Activated CD4-positive, alpha-beta T cell treated with anti-CD3 and anti-CD28 coated beads, Interleukin-2, amount 50 U/mL, for 16 hours (primary cell): Measurements from ENCODE around the gene BEST1.
A peak's percentile ranks its signal among the peaks of the same experiment; 100 is the strongest.
"Not testable (repeated sequence)": the region's sequence is repeated elsewhere in the genome, so short reads cannot be mapped to it uniquely, and the experiment has no call there.

Experiments
- DNase-seq: peaks from one replicate; pipeline ENCODE4 v3.0.0-alpha.2; 2020

Gene BEST1

DNA sequence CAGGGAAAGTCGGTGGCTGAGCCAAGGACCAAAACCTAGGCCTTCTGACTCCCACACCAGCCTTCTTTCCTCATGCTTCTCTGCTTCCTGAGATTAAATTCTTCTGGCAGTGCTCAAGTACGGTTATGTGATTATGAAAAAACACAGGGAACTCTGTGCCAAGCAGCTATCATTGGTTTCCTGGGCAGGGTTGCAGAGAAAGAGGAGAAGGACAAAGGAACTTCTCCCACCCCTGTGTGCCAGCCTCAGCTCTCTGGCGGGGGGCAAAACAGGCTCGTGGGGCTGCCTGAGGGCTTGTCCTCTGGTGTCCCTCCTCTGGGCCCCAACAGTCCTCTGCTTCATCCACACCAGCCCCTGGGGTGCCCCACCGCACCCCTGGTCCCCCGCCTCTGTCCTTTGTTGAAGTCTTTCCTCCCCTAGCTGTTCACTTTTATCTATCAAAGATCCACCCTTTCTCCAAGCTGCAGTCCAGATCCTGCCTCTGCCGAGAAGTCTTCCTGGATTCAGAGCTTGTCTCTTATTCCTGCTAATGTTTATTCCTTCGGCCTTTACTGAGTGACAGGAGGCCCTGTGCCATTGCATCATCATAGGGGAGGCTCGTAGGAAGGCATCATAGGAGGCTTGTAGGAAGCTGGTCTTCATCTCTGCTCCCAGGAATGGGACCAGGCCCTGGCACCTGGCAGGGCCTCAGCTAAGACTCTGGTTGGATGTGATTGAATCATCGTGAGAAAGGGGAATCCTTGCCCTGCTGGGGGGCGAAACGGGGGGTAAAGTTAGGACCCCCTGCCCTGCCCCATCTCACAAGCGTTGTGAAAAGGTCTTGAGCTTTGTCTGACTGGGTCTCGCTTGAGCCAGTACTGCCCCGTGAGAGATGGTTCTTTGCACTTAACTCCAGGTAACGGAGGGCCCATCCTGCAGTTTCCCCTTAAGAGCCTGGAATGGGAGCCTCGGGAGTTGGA is 28.8 kb downstream of the BEST1 start:
- no peak for DNase-seq

DNA sequence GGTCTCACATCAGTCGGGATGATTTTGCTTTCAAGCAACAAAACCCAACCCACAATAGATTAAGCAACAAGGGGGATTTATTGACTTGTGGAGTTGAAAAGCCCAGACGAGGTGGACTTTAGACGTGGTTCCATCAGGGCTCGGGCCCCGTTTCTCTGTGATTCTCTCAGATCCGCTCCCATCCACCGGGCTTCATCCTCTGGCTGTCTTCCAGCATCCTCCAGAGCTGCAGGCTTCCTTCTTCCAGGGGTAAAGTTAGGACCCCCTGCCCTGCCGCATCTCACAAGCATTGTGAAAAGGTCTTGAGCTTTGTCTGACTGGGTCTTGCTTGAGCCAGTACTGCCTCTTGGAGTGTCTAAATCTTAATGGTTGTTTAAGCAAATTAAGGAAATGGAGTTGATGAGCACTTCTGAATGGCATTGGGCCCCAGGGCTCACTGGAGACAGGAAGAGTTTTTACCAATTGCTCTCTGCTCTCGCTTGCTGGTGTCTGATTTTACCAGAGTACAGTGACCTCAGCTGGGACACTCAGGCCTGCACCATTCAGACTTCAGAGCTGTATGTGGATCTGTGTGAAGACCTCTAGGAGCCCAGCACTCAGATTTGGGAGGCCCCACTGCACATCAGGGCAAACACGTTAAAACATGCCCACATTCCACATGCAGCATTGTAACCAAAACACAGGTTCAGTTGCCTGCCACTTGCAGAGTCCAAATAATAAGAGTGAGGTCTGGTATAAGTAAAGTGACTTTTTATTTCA is 30.8 kb downstream of the BEST1 start:
- DNase-seq = no peak

DNA sequence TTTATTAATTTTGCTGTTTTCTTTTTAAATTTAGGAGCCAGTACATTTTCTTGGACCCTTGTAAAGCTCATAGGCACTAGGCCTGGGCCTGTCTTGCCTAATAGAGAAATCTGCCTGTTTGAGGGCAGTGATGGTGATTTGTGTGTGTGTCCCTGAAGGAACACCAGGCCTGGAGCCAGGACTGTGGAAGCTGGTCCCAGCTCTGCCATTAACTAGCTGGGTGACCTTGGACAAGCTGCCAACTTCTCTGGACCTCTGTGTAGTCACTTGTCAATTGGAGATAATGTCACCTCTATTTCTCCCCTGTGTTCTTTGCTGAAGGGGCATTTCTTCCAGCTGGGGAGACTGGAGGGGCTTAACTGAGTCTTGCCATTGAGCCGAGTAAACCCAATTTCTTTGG is 33.3 kb downstream of the BEST1 start:
- DNase-seq = no peak

DNA sequence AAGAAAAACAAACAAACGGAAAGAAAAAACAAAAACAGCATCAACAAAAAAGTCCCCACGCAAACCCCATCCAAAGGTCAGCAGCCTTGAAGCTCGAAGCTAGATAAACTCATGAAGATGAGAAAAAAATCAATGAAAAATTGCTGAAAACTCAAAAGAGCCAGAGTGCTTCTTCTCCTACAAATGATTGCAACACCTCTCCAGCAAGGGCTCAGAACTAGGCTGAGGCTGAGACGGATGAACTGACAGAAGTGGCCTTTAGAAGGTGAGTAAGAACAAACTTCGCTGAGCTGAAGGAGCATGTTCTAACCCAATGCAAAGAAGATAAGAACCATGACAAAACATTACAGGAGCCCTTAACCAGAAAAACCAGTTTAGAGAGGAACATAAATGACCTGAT is 35.7 kb downstream of the BEST1 start:
- DNase-seq = no peak

DNA sequence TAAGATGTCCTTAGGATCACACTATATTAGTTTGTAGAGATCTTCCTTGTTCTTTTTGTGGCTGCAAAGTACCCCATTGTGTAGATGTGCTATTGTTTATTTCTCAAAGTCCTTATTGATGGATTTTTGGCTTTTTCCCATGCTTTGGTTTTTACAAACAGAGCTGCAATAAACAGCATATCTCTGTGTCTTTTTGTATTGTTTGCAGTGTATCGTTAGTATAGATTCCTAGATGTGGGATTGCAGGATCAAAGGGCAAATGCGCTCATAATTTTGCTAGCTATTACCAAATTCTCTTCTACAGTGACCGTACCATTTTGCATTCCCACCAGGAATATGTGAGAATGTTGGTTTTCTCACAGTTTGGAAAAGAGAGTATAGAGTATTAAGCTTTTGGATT is 44.8 kb downstream of the BEST1 start:
- no peak for DNase-seq

DNA sequence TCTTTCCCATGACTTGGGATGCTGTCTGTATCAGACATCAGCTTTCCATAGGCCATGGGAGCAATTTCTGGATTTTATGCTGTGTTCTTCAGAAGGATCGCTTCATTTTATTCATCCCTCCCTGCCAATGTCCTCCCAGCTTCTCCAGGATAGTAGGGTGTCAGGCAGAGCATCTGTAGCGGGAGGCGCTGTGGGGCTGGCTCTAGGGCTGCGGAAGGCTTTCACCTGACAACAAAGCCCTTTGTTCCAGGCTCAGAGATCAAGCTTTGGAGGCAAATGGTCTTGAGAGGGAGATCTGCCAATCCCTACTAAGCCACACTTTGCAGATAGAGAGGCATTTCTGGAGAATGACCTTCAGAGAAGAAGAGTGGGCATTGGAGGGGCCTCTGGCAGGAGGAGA is 46.8 kb downstream of the BEST1 start:
- no peak for DNase-seq

- DNase-seq = no peak
Observed at GRCh38 chr11:61999141-61999975, 49.2 kb downstream of the BEST1 start.

GRCh38 chr11:62000539-62001446 is 50.6 kb downstream of the BEST1 start:
- no peak for DNase-seq

DNA sequence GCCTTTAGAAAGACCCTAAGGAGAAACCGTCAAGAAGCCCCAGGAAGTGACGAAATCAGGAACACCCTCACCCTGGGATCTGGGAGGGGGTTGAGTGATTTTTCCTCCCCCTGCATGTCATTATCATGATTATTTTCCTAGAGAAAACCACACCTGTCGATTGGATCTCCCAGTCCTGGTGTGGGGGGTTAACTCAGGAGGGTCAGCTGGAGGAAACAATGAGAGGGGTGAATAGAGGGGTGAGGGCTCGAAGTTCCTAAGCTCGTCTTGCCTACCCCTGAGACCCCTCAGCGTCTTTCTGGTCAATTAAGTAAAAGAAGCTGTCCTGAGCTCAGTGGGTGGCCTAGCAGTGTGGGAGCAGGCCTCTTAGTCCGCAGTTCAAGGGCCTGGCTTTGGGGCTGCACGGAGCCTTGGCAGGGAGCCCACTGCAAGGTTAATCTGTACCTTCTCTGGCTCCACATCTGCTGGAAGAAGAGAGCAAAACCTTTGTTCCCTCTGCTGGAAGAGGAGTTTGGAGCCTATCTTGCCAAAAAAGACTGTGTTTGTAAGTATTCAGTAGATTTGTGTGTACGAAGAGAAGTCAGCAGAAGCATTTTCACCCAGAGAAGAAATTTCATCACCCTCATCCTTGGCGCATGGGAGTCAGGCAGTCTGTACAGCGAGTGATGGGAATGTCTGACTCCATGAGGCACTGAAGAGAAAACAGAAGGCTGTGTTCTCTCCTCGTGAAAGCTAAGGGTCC is 51.5 kb downstream of the BEST1 start:
- no peak for DNase-seq

DNA sequence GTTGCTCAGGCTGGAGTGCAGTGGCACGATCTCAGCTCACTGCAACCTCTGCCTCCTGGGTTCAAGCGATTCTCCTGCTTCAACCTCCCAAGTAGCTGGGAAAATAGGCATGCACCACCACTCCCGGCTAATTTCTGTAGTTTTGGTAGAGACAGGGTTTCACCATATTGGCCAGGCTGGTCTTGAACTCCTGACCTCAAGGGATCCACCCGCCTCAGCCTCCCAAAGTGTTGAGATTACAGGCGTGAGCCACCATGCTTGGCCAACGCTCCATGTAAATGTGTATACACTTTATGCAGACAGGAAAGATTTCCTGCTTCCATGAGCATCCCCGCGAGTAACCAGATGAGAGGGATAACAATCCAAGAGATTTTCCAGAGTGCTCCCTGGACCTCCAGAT is 52.1 kb downstream of the BEST1 start:
- DNase-seq = not testable (repeated sequence)

- DNase-seq = no peak
Observed at GRCh38 chr11:62004473-62004872, 54.3 kb downstream of the BEST1 start.

DNA sequence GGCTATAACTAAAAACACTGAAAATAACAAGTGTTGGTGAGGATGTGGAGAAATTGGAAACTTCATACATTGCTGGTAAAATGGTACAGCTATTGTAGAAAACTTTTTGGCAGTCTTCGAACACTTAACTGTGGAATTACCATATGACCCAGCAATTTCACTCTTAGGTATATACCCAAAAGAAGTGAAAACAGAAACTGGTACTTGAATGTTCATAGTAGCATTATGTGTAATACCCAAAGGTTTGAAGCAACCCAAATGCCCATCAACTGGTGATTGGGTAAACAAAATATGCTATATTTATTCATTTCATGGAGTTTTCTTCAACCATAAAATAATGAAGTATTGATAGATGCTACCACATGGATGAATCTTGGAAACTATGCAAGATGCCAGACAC is 58.0 kb downstream of the BEST1 start:
- peak; percentile 50 for DNase-seq

GRCh38 chr11:62010935-62011528 is 60.9 kb downstream of the BEST1 start:
- DNase-seq = no peak

GRCh38 chr11:62011881-62012280 is 61.7 kb downstream of the BEST1 start:
- DNase-seq = no peak

- DNase-seq = no peak
Observed at GRCh38 chr11:62012451-62012831, 62.3 kb downstream of the BEST1 start.

- DNase-seq = no peak
Observed at GRCh38 chr11:62012832-62013461, 62.8 kb downstream of the BEST1 start.
